Activated naive CD4-positive, alpha-beta T cell treated with anti-CD3 and anti-CD28 coated beads for 36 hours (primary cell): ENCODE data around the gene ADAMTS13. TPM values are rescaled to one million over a fixed set of nuclear protein-coding genes. Genes with fewer than 3 reads are reported as not detected.
A peak's percentile ranks its signal among the peaks of the same experiment; 100 is the strongest.

Experiments used
- CTCF ChIA-PET: fragments of 350-600 bp; sonication (Branson Sonifier 250); formaldehyde crosslinking; loops from one replicate; lab custom pipeline; 2021; ENCODE audit warnings: antibody characterized with exemption; lab: Charles Lee
- DNase-seq: peaks from one replicate; pipeline ENCODE4 v3.0.0-alpha.2; 2020
- H3K27ac Mint-ChIP-seq: one replicate; pipeline ENCODE4 v1.8.0; 2021; ENCODE audit warnings: mild to moderate bottlenecking, mixed read lengths
- H3K27me3 Mint-ChIP-seq: one replicate; pipeline ENCODE4 v1.8.0; 2021; ENCODE audit warnings: low read depth, mixed read lengths
- H3K36me3 Mint-ChIP-seq: one replicate; pipeline ENCODE4 v1.8.0; 2021; ENCODE audit warnings: low read depth, mixed read lengths
- H3K4me1 Mint-ChIP-seq: one replicate; pipeline ENCODE4 v1.8.0; 2021; ENCODE audit warnings: low read depth, mixed read lengths
- H3K4me3 Mint-ChIP-seq: one replicate; pipeline ENCODE4 v1.8.0; 2021; ENCODE audit warnings: mild to moderate bottlenecking, moderate library complexity, mixed read lengths
- H3K9me3 Mint-ChIP-seq: one replicate; pipeline ENCODE4 v1.8.0; 2021; ENCODE audit warnings: mixed read lengths
- intact Hi-C: fragments of 100-400 bp; cut with micrococcal nuclease; formaldehyde crosslinking; loops from one replicate; pipeline ENCODE4 v1.15.1; 2023
- total RNA-seq, 2 experiments: library from RNA; stranded (reverse); gene quantifications; one replicate each; pipeline ENCODE4 v1.2.3, GENCODE V29; 2021

ADAMTS13 gene
- total RNA-seq, 2 experiments from 2014 or later = 3.0 to 3.2 TPM

DNA sequence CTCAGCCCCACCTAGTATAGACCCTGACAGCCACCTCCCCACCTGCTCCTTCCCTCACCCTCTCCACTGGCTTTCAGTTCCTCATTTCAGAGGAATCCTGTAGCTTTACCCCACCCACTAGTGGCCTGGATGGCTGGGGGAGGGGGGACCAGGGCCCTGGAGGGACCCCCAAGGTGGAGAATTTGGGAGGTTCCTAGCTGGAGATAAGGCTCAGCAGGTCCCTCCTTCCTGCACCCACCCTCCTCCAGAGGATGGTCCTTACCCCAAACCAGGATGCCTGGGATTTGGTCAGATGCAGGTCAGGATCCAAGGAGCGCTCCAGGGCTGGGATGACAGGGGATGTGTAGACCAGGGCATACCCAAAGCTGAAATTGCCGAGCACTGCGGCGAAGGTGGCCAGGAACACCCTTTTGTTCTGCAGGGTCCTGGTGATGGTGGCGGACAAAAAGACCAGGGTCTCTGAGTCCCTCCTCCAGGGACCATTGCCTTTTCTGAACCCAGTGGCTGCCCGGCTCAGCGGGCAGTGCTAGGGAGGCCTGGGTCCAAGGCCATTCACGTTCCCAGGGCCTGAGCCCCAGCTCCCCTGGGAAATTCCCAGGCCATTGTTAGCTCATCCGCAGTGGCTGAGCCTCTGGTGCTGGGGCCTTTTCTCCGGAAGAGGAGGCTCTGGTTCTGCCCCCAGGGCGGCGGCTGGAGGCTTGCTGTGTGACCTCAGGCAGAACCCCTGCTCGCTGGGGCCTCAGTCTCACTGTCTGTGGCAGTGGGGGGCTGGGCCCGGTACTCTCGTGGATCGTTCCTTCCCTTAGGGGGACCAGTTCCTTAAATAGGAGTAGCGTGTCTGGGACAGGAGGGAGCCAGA lies 56.1 kb downstream of the ADAMTS13 start:
- no peaks in the 10 kb centered on the region for H3K9me3 Mint-ChIP-seq
- H3K4me1 Mint-ChIP-seq = peaks cover 6% of the 10 kb centered on the region
- H3K4me3 Mint-ChIP-seq = peak overlapping the region; percentile 57
- intact Hi-C loops = no loop called here
- CTCF ChIA-PET = interaction anchor here (0.6 to 1.4 kb wide), 4 partner anchors 9 to 235 kb away, joined by 3 to 6 read pairs (median 3); no protein-coding TSS in a partner anchor
- no peak overlapping the region for H3K27ac Mint-ChIP-seq
- DNase-seq = no peak
- no peaks in the 10 kb centered on the region for H3K27me3 Mint-ChIP-seq
- no peaks in the 10 kb centered on the region for H3K36me3 Mint-ChIP-seq

DNA sequence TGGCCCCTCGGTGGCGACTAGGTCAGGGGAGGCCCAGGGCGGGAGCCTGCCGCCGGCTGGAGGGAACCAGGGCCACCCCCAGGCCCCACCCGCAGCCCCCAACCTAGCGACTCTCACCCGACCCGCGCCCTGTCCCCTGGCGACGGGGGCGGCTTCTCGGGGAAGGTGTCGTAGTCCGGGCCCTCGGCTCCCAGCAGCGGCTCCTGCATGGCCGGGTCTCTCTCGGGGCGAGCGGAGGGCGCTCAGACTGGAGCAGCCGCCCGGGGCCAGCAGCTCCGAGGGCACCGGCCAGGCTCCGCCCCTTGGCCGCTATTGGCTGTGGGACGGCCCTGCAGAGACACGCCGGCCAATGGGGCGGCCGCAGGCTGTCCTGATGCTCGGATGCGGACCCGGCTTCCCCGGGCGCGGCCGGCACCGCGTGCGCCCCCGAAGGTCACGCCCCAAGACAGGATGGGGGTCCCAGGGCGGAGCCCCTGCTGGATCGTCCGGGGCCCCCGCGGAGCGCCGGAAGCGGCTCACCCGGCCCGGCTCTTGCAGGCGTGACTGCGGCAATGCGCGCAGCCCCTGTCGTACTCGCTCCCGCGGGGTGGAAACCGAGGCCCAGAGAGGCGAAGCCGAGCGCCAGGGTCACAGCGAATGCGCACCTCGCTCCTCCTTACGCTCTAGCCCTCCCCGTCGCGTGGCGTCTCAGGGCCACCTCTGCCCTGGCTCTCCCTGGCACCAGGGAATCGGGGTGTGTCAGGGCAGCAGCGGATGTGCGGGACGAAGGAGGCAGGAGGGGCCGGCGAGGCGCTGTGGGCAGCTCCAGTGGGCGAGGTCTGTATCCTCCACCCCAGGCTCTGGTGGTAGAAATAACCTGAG lies 56.9 kb downstream of the ADAMTS13 start, which contains the start of gene SLC2A6:
Gene SLC2A6 (minus strand): TSS at position 249 of the 861 bp plus-strand sequence. CDS start 40 bp downstream, at position 209.
- intact Hi-C loops = loop anchor here (1.0 kb wide), 1 partner anchor 20 kb away; the partner anchor contains the start of gene CACFD1
- H3K4me3 Mint-ChIP-seq = peak within 1 kb of the TSS; percentile 65
- peaks cover 6% of the 10 kb centered on the region for H3K4me1 Mint-ChIP-seq
- no peaks in the 10 kb centered on the region for H3K27me3 Mint-ChIP-seq
- no peak within 1 kb of the TSS for H3K27ac Mint-ChIP-seq
- CTCF ChIA-PET = interaction anchor here (1.0 to 2.2 kb wide), 5 partner anchors 8 to 515 kb away, joined by 3 to 7 read pairs (median 3); no protein-coding TSS in a partner anchor
- H3K9me3 Mint-ChIP-seq = no peaks in the 10 kb centered on the region
- peak; percentile 75 for DNase-seq
- no peaks in the 10 kb centered on the region for H3K36me3 Mint-ChIP-seq

DNA sequence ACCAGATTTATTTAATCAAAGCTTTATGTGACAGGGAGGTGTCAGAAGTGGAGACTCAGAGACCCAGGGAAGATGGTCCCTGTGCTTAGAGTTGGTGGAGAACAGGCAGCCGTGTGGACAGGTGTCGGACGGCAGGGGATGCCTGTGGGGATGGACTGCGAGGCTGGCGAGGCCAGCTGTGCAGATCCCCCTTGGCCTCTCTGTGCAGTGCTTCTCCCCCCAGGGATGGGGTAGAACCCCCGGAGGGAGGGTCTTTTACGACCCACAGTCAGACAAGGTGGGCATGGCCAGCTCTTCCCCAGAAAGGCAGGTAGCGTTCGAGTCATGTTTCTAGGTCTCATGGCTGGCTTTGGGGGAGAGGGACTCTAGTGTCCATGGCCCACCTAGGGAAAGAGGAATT lies 61.4 kb downstream of the ADAMTS13 start:
- H3K9me3 Mint-ChIP-seq = no peaks in the 10 kb centered on the region
- no peak overlapping the region for H3K4me3 Mint-ChIP-seq
- H3K4me1 Mint-ChIP-seq = peaks cover 9% of the 10 kb centered on the region
- no peaks in the 10 kb centered on the region for H3K36me3 Mint-ChIP-seq
- no peak for DNase-seq
- CTCF ChIA-PET = no interaction called here
- no peaks in the 10 kb centered on the region for H3K27me3 Mint-ChIP-seq
- no peak overlapping the region for H3K27ac Mint-ChIP-seq
- intact Hi-C loops = no loop called here

DNA sequence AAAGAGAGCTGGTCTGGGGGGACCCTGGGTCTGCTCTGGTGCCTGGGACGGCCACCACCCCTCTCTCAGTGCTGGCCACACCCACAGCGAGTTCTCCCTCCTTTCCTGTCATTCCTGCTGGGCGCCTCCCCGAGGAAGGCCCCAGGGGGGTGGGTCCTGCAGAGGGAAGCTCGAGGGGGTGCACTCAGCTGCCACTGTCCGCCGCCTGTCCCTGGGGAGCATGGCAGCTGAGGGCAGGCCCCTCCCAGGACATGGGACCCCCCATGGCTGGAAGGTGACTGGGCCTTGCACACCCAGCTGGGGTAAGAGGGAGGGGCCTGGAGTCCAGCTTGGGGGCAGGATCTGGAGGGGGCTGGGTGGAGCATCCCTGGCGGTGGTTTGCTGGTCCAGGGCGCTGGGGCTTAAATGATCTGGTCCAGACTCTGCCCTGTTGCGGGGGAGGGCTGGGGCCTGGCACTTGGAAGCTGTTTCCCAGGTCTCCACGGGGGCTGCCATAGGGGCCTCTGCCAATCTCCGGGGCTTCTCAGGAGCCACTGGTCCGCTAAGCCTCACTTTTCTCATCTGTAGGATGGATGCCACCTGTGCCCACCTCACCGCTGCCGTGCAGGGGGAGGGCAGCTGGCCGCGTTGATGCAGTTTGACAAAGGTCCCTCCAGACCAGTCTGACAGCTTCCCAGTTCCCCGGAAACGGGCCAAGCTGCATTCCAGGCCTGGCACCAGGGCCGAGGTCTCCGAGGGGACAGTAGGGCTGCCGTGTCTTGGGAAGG lies 62.7 kb downstream of the ADAMTS13 start:
- H3K27ac Mint-ChIP-seq = no peak overlapping the region
- no peaks in the 10 kb centered on the region for H3K27me3 Mint-ChIP-seq
- intact Hi-C loops = loop anchor here (5.0 kb wide), 2 partner anchors 128 to 148 kb away; partner anchors contain the start of genes SURF1, SURF2 and SURF6
- H3K9me3 Mint-ChIP-seq = no peaks in the 10 kb centered on the region
- H3K36me3 Mint-ChIP-seq = no peaks in the 10 kb centered on the region
- peaks cover 4% of the 10 kb centered on the region for H3K4me1 Mint-ChIP-seq
- H3K4me3 Mint-ChIP-seq = no peak overlapping the region
- DNase-seq = no peak
- CTCF ChIA-PET = interaction anchor here (0.6 to 3.5 kb wide), 5 partner anchors 26 to 298 kb away, joined by 3 to 16 read pairs (median 4); partner anchors contain the start of gene CACFD1

DNA sequence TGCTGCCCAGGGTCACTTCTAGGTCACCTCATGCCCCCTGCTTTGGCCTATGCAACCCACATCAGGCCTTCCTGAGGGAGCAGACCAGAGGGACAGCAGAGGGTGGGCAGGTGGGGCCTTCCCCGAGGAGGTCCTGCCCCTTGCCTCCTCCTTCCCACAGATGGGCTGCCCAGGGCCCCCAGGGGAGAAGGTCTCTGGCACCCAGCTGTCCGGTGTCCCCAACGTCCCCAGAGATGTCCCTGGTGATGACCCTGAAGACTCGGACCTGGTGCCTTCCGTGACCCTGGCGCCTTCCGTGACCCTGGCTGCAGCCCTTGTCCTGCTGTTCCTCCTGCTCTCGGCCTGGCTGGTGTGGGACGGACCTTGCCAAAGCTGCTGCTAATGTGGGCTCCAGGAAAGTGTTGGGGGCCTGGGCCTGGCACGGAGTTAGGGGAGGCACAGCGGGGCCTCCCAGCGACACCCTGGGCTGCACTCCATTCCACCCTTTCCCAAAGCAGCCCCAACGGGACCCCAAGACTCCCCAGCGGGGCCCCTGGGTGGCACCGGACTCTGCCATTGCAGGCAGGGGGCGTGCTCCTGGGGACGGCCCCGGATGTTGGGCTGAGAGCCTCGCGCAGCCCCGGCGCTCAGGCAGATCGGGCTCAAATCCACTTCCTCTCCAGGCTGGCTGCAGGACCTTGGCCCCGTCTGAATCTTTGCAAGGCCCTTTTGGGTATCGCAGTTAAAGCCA lies 63.5 kb downstream of the ADAMTS13 start:
- Mint-ChIP-seq H3K4me3 (no peak overlapping the region), H3K9me3 (no peaks in the 10 kb centered on the region), H3K36me3 (no peaks in the 10 kb centered on the region), H3K27ac (no peak overlapping the region), H3K4me1 (peaks cover 3% of the 10 kb centered on the region), H3K27me3 (no peaks in the 10 kb centered on the region)
- no peak for DNase-seq
- intact Hi-C loops = loop anchor here (1.0 to 5.0 kb wide), 6 partner anchors 79 to 463 kb away; partner anchors contain the start of genes SURF1, SURF2 and SURF6
- CTCF ChIA-PET = interaction anchor here (0.8 to 3.5 kb wide), 5 partner anchors 8 to 299 kb away, joined by 3 to 16 read pairs (median 6); partner anchors contain the start of gene CACFD1

DNA sequence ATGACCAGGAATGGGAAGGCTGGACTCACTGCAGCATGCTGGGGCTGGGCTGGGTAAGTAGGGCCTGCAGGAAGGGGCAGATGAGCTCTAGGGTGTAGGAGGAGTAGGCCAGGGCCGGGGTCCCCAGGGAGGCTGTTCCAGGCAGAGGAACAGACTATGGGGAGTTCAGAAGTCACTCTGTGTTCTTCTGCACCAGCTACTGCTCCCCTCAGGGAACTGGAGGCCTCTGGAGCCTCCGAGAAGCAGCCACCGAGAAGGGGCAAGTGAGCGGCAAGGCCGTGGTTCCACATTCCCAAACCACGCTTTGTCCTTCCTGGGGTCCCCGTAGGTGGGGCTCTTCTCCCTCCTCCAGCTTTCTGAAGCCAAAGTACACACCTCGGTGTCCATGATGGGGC lies 65.2 kb downstream of the ADAMTS13 start:
- H3K27ac Mint-ChIP-seq = no peak overlapping the region
- no peaks in the 10 kb centered on the region for H3K27me3 Mint-ChIP-seq
- DNase-seq = no peak
- CTCF ChIA-PET = interaction anchor here (0.6 to 3.5 kb wide), 7 partner anchors 8 to 536 kb away, joined by 3 to 16 read pairs (median 4); no protein-coding TSS in a partner anchor
- H3K9me3 Mint-ChIP-seq = no peaks in the 10 kb centered on the region
- H3K4me3 Mint-ChIP-seq = no peak overlapping the region
- H3K36me3 Mint-ChIP-seq = no peaks in the 10 kb centered on the region
- peaks cover 3% of the 10 kb centered on the region for H3K4me1 Mint-ChIP-seq
- intact Hi-C loops = loop anchor here (2.0 to 5.0 kb wide), 3 partner anchors 130 to 249 kb away; partner anchors contain the start of genes SURF1, SURF2 and SURF6

DNA sequence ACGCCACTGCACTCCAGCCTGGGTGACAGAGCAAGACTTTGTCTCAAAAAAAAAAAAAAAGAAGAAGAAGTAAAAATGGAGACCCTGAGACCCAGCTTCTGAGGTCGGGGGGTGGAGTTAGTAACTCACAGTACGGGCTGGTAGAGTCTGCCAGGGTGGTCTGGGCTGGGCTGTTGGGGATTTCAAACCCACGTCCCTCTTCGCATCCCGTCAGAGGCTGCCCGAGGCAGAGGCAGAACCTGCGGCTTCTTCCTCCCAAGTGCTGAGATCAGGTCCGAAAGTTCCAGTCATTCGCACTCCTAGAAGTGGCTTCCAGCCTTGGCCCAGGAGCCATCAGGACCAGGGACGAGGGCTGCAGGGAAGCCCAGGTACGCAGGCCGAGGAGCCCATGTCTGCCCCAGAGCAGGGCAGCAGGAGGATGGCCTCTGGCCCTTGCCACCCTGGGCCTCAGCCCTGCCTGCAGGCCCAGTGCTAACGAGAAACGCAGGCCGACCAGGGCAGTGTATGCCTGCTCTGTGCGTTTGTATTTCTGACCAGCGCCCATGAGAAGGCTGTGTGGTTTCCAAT lies 66.6 kb downstream of the ADAMTS13 start:
- Mint-ChIP-seq H3K4me1 (peaks cover 3% of the 10 kb centered on the region), H3K4me3 (no peak overlapping the region), H3K9me3 (no peaks in the 10 kb centered on the region), H3K36me3 (no peaks in the 10 kb centered on the region), H3K27ac (no peak overlapping the region), H3K27me3 (no peaks in the 10 kb centered on the region)
- intact Hi-C loops = loop anchor here (5.0 kb wide), 2 partner anchors 131 to 151 kb away; partner anchors contain the start of genes SURF1, SURF2 and SURF6
- CTCF ChIA-PET = interaction anchor here (0.6 to 1.5 kb wide), 4 partner anchors 83 to 310 kb away, joined by 3 to 4 read pairs (median 3); no protein-coding TSS in a partner anchor
- no peak for DNase-seq

DNA sequence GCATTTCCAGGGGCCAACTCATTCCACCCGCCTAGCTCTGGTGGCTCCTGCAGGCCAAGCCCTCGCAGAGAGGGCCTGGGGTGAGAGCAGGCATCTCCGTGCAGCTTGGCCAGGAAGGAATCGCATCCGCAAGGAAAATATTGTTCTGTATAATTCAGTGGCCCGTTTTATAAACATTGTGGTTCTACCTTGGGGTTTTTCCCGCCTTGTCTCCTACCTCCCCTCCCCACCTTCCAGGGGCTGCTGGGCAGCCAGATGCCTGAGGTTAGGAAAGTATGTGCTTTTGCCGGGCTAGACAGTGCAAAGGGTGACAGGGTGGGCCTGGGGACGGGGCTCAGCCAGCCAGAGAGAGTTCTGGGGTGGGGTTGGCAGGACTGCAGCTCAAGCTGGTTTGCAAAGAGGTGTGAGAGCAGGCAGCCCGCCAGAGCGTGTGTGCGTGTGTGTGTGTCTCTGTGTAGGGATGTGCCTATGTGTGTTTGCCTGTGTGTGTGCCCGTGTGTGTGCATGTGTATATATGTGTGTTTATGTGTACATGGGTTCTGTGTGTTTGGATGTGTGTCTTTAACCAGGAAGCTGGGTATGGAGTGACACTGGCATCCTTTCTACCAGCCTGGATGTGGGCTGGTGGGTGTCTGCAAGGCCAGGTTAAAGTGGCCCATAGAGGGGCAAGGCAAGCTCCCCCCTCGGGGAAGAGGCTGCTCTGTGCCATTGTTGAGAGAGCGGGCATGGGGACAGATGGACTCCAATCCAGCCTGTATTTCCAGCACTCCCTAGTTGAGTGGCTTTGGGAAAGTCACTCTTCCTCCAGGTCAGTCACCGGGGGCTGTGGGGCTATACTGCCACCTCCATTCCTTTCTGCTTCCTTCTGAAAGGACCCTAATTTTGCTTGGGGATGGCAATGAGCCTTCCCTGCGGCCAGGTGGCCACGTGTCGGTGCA lies 67.4 kb downstream of the ADAMTS13 start:
- DNase-seq = no peak
- H3K4me1 Mint-ChIP-seq = peaks cover 3% of the 10 kb centered on the region
- no peaks in the 10 kb centered on the region for H3K27me3 Mint-ChIP-seq
- H3K36me3 Mint-ChIP-seq = no peaks in the 10 kb centered on the region
- no peaks in the 10 kb centered on the region for H3K9me3 Mint-ChIP-seq
- no peak overlapping the region for H3K4me3 Mint-ChIP-seq
- H3K27ac Mint-ChIP-seq = no peak overlapping the region
- intact Hi-C loops = loop anchor here (5.0 kb wide), 2 partner anchors 132 to 152 kb away; partner anchors contain the start of genes SURF1, SURF2 and SURF6
- CTCF ChIA-PET = interaction anchor here (0.6 to 1.5 kb wide), 2 partner anchors 251 to 273 kb away, joined by 3 read pairs; no protein-coding TSS in a partner anchor

DNA sequence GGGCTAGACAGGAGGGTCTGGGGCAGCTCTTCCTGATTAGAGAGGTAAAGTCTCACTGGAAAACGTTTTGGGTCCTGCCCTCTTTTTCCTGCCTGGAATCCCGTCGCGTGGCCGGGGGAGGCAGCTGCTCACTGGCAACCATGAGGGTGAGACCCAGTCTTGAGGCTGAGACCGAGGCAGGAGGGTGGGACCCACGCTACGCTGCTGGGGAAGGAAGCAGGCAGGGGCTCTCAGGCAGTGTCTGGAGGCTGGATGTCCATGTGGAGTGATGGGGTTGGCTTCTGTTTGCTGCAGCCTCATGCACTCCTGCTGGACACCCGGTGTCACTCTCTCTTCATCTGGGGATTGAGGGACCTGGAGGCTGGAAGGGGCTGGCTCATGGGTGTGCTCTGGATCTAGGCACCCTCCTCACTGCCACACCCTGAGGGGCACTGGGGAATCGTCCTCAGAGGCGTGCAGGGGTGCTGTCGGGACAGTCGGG lies 68.1 kb downstream of the ADAMTS13 start:
- Mint-ChIP-seq H3K36me3 (no peaks in the 10 kb centered on the region), H3K9me3 (no peaks in the 10 kb centered on the region), H3K27ac (no peak overlapping the region), H3K4me1 (peaks cover 3% of the 10 kb centered on the region), H3K27me3 (no peaks in the 10 kb centered on the region), H3K4me3 (no peak overlapping the region)
- intact Hi-C loops = no loop called here
- CTCF ChIA-PET = interaction anchor here (0.6 kb wide), 1 partner anchor 629 kb away, joined by 3 read pairs; no protein-coding TSS in a partner anchor
- DNase-seq = no peak
